ELR (cell line): Measurements from ENCODE around the gene DGKA.
"Not testable (repeated sequence)": the region's sequence is repeated elsewhere in the genome, so short reads cannot be mapped to it uniquely, and the experiment has no call there.

Source experiments
- DNase-seq: peaks from one replicate; pipeline ENCODE4 v3.0.0-alpha.2; 2015; ENCODE audit warnings: low read depth

The DGKA gene

DNA sequence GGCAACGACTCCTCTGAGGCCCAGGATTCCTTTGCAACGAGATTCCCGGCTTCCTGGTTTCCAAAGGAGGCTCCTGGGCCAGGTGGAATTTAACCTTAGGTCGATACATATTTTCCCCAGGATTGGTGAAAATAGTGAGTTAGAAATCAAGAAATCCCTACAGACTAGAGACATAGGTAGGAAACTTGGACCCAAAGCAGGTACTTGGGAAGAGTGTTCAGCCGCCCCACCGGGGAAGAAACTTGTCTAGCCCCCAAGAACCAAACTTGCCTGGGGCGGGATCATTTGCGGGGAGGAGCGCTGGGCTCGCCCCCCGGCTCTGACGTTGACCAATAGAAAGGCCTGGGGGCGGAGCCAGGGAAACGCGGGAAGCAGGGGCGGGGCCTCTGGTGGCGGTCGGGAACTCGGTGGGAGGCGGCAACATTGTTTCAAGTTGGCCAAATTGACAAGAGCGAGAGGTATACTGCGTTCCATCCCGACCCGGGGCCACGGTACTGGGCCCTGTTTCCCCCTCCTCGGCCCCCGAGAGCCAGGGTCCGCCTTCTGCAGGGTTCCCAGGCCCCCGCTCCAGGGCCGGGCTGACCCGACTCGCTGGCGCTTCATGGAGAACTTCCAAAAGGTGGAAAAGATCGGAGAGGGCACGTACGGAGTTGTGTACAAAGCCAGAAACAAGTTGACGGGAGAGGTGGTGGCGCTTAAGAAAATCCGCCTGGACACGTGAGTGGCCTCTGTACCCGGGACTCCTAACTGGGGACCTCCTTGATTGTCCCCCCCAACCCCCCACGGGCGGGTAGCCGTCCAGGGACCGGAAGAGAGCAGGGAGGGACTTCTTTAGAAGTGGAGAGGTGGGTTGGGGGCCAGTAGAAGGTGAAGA lies 35.7 kb downstream of the DGKA start, which contains the start of gene CDK2:
TSS of gene CDK2 (plus strand) at position 423 of the 874 bp plus-strand sequence. CDS start at position 602, 179 bp downstream.
- peak; percentile 94 for DNase-seq

DNA sequence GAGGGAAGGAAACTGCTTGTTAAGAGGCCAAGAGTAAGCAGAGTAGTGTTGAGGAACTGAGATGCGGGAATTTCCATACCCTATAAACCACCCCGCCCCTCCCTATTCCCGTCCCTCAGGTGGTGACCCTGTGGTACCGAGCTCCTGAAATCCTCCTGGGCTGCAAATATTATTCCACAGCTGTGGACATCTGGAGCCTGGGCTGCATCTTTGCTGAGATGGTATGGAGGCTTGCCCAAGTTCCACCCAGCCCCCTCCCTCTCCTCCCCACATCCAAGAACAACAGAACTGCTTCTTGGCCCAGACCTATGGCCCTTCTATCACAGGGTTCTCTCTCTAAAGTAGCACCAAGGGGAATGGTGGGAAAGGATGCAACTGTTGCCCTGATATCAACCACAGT lies 38.4 kb downstream of the DGKA start:
- no peak for DNase-seq

- DNase-seq, result peak; percentile 81
Measured at GRCh38 chr12:55970775-55971174, 39.8 kb downstream of the DGKA start.

DNA sequence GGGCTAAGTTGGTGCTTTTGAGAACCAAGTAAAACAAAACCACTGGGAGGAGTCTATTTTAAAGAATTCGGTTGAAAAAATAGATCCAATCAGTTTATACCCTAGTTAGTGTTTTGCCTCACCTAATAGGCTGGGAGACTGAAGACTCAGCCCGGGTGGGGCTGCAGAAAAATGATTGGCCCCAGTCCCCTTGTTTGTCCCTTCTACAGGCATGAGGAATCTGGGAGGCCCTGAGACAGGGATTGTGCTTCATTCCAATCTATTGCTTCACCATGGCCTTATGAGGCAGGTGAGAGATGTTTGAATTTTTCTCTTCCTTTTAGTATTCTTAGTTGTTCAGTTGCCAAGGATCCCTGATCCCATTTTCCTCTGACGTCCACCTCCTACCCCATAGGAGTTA lies 41.1 kb downstream of the DGKA start:
- peak; percentile 82 for DNase-seq

DNA sequence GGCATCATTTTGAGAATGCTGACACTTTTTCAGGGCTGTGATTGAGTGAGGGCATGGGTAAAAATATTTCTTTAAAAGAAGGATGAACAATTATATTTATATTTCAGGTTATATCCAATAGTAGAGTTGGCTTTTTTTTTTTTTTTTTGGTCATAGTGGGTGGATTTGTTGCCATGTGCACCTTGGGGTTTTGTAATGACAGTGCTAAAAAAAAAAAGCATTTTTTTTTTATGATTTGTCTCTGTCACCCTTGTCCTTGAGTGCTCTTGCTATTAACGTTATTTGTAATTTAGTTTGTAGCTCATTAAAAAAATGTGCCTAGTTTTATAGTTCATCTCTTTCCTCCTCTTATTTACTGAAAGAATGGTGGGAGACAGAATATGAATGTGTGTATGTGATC lies 41.5 kb downstream of the DGKA start:
- DNase-seq, result no peak

GRCh38 chr12:55972911-55973598 lies 42.1 kb downstream of the DGKA start:
- no peak for DNase-seq

DNA sequence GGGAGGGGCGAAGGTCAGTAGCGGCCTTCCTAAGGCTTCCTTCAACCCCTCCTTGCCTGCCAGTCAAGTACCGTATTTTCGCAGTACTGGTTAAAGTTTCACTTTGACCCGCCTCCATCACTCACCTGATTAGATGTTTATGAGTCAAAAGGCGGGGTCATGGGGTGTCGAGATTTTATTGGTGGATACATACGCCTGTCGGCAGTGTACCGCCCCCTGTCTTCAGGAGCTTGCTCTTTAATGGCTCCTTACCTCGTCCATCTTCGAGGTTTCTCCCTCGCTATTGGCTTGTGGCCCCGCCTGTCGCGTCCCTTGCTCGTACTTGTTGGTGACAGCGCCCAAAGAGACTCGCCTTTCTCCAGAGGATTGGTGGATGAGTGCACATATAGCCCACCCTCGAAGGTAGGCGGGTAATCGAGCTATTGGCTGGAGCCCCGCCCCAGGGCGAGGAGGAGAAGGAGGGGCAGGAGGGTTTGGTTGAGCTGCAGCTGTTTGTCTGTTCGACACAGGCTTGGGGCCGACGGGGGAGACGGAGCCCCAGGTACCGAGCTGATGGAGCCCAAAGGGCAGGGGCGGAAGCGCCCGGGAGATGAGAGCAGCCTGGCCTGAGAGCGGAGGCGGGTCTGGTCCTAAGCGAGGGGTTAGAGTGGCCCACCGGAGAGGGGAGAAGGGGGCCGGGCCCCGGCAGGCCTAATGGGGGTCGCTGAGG lies 42.8 kb downstream of the DGKA start, which contains the start of gene RAB5B:
TSS of gene RAB5B (plus strand) at position 480 of the 709 bp plus-strand sequence. CDS start 12,883 bp downstream, outside the sequence.
- DNase-seq, result peak; percentile 100

- DNase-seq, result peak; percentile 64
Measured at GRCh38 chr12:55974308-55974730, 43.4 kb downstream of the DGKA start.

GRCh38 chr12:55978393-55978792 lies 47.4 kb downstream of the DGKA start:
- DNase-seq, result no peak

DNA sequence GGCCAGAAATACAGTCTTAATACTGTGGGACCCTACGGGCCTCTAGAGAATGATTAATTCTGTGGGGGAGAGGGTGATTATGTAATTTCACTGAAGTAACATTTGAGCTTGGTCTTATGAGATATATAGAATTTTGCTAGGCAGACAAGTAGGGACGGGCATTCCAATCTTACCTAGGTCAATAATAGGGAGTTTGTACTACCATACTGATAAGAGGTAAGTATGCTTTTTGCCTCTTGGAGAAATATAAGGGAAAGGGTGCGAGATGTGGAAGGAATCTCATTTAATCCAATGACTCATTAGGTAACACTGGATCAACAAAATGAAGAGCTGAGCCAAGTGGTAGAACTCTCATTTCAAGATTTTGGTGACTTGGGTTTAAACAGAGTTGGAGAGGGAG lies 48.1 kb downstream of the DGKA start:
- DNase-seq, result no peak

DNA sequence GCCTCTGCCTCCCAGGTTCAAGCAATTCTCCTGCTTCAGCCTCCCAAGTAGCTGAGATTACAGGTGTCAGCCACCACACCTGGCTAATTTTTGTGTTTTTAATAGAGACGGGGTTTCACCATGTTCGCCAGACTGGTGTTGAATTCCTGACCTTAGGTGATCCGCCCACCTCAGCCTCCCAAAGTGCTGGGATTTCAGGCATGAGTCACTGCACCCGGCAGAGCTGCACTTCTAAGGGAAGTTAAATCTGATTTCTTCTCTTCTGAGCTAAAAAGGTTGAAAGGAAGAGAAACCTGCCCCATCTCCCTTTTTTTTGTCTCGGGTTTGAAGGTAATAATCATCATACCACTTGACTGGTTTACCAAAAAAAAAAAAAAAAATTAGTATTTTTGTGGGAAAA lies 50.9 kb downstream of the DGKA start:
- DNase-seq, result peak; percentile 23

DNA sequence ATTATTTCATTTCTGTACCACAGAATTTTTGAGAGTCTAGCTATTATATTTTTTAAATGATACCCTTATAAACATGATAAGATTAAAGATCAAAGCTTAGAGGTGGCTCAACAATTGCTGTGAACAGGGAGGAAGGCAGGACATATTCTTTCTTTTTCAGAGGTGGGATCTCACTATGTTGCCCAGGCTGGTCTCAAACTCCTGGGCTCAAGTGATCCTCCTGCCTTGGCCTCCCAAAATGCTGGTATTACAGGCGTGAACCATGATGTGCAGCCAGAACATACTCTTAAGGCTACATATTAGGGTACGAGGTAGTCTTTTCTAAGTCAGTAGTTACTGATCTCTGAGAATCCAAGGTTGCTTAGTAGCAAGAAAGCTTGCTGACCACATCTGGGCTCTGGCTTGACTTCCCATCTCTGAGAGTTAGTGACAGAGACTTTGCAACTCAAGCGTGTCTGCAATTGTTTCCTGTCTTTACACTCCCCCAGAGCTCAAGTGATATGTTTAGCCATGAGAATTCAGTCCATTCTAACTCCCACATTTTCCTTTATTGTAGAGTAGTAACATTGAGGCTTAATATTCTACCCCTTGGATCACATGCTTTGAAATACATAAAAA lies 51.5 kb downstream of the DGKA start:
- DNase-seq, result no peak

DNA sequence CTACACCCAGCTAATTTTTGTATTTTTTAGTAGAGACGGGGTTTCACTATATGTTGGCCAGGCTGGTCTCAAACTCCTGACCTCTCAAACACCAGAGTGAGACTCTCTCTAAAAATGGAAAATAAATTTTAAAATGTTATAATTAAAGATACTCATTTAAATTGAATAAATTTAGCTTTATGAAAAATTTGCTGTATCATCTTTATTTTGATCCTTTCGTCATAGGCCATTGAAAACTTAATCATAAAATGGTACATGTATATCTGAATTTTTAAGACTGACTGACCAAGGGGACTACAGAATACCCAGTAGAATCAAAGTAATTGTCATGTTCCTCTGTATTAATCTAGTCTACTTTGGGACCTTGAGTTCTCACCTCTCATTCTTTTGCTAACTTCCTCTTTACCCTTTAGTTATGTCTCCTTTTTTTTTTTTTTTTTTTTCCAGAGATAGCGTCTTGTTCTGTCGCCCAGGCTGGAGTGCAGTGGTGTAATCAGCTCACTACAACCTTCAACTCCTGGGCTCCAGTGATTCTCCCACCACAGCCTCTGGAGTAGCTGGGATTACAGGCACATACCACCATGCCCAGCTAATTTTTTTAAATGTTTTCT lies 52.4 kb downstream of the DGKA start:
- no peak for DNase-seq

- no peak for DNase-seq
Measured at GRCh38 chr12:55984861-55985260, 53.9 kb downstream of the DGKA start.

DNA sequence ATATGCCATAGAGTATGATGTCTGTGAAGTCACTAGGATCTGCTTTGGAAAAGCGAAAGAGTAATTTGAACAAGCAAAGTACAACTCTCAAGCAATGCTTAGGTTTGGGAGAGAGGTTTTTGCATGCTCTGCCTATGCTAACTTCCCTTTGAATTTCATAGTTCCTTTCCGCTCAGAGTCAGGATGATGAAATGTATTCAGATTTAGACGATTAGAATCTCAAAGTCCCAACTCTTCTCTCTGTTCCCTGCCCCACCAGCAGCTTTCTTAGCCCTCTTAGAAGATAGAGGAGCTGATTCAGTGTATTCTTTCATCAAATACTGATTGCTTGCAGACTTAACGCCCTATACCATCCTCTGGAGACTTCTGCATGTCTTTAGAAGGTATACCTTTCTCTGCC lies 54.4 kb downstream of the DGKA start:
- DNase-seq, result no peak

DNA sequence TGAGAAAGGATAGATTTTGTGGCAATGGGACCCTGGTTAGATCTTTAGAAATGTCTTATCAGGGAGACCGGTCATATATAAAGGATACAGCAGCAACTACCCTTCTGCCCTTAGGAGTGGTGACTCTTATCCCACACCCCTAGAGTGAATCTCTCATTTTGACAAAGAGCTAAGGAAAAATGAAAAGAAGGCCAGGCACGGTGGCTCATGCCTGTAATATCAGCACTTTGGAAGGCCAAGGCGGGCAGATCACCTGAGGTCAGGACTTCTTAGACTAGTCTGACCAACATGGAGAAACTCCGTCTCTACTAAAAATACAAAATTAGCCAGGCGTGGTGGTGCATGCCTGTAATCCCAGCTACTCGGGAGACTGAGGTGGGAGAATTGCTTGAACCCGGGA lies 55.0 kb downstream of the DGKA start:
- DNase-seq, result not testable (repeated sequence)

GRCh38 chr12:55991110-55991509 lies 60.1 kb downstream of the DGKA start:
- no peak for DNase-seq

- no peak for DNase-seq
Measured at GRCh38 chr12:55993230-55993853, 62.4 kb downstream of the DGKA start.

- no peak for DNase-seq
Measured at GRCh38 chr12:55995366-55995765, 64.4 kb downstream of the DGKA start.

- DNase-seq, result peak; percentile 77
Measured at GRCh38 chr12:55996201-55996714, 65.3 kb downstream of the DGKA start.
